ENCODE results near the gene BNC2.

Gene BNC2

GRCh38 chr9:16869882-16870595, 431 bp downstream of the BNC2 start:
- DNase-seq (ENCODE audit: low read depth in 2 of 2, low spot score in 1 of 2), result no peak

- no peak for DNase-seq (ENCODE audit: low read depth in 2 of 2, low spot score in 1 of 2)
Observed at GRCh38 chr9:16869131-16869881, 1.2 kb downstream of the BNC2 start.

DNA sequence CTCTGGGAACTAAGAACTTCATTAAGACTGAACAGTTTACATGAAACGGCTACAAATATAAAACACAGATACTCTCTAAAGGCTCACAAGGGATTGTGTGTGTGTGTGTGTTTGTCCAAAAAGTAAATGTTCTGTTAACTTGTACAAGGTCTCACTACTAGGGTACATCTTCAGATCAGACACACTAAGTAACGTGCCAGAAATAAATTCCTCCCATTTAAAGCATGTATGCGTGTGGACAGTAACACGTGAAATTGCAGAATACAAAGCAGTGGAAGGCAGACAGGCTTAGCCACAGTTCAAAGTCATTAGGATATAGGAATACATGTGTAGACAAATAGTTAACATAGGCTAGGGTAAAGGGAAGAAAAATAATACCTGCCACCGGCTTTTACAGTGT, 1.8 kb downstream of the BNC2 start:
- DNase-seq (ENCODE audit: low read depth in 2 of 2, low spot score in 1 of 2), result no peak

GRCh38 chr9:16867576-16868311, 2.7 kb downstream of the BNC2 start:
- no peak for DNase-seq (ENCODE audit: low read depth in 2 of 2, low spot score in 1 of 2)

DNA sequence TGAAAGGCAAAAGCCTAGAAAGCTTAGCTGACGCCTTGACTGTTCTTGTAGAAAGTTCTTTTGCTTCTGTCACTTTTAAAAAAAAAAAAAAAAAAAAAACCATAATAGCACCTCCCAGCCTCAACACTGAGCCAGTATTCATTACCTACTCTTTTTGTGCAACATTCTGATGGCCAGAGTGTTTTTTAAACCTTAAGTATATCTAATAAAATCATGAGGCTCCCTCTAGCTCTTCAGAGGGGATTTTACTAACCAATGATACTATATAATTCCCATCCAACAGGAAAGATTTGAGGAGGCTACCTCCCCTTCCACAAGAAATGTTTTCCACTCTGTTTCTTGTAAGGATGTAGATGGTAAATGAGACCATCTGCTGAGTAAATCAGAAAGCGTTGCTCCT, 3.9 kb downstream of the BNC2 start:
- DNase-seq (ENCODE audit: low read depth in 2 of 2, low spot score in 1 of 2), result no peak

GRCh38 chr9:16864649-16865434, 5.6 kb downstream of the BNC2 start:
- no peak for DNase-seq (ENCODE audit: low read depth in 2 of 2, low spot score in 1 of 2)

DNA sequence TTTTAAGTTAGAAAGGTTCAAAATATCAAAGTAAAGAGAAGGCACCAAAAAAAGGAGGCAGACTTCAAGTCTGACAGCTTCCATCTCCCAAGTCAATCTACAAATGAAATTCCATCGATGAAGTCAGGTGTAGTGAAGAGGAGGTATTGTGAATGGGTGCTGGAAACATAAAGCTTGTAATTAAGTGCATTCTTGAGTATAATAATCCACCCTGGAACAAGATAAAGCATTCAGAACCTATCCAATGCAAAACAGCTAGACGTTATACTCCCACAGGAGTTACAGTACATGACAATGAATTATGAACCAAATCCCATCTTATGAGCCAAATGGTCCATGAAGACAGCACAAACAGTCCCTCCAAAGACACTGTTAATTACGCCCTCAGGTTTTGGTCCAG, 22.3 kb downstream of the BNC2 start:
- DNase-seq (ENCODE audit: low read depth in 2 of 2, low spot score in 1 of 2), result no peak

DNA sequence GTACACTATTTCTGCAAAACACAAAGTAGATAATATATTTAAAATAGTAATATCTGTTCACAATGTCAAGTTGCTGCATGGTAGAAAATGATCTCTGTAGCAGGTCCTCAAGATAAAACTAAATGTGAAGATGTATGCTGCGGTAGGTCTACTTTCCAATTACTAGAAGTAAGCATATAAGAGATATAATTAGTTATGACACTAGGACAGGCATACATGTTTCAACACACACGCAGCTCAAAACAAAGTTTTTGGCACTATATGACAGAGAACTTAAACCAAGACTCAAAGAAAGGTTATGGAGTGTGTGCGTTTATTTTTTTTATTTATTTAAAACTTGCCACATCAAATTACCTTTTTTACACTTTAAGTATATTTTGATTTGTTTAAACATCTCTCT, 23.5 kb downstream of the BNC2 start:
- no peak for DNase-seq (ENCODE audit: low read depth in 2 of 2, low spot score in 1 of 2)

GRCh38 chr9:16846367-16846766, 24.1 kb downstream of the BNC2 start:
- no peak for DNase-seq (ENCODE audit: low read depth in 2 of 2, low spot score in 1 of 2)

GRCh38 chr9:16834817-16835216, 35.7 kb downstream of the BNC2 start:
- no peak for DNase-seq (ENCODE audit: low read depth in 2 of 2, low spot score in 1 of 2)

GRCh38 chr9:16833296-16833835, 37.1 kb downstream of the BNC2 start:
- DNase-seq (ENCODE audit: low read depth in 2 of 2, low spot score in 1 of 2), result no peak

- DNase-seq (ENCODE audit: low read depth in 2 of 2, low spot score in 1 of 2), result no peak
Observed at GRCh38 chr9:16832101-16832500, 38.4 kb downstream of the BNC2 start.

GRCh38 chr9:16830806-16831205, 39.7 kb downstream of the BNC2 start:
- no peak for DNase-seq (ENCODE audit: low read depth in 2 of 2, low spot score in 1 of 2)

DNA sequence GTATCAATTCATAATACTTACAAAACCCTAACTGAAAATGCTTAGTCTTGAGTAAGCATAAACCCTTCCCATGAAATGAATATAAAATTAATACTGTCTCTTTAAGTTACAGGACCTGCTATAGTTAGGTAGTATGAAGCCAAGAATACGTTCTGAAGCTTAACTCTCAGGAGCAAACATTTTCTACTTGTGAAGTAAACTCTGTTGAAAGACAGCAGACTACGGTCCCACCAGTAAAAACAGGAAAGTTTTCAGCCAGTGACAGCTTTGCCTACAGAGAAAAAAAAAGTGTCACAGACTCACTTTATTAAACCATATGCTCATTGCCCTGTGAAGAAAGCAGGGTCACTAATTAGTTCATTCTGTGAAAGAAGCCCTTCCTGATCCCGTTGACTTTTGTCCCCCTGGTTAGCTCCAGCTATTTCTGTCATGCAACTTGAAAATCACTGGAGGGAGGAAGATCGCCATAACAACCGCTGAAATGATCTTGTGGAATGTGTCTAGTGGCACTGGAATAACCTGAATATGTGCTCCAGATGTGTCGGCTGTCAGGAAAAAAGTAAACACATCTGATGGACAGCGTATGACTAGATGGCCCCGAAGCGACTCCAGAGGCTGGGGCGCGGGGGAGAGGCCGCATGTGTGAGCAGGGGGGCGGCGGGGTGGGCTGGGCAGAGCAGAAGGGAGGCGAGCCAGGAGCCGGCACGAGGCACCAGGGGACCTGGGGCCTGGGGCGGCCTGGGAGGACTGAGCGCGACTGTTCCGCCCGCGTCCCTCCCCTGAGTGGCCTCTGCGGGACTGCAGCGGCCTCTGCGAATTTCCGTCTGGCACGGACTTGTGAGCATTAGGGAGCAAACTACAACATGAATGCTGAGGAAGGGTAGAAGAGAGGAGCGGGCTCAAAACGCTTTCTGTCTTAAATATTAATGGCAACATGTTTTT, 41.9 kb downstream of the BNC2 start:
- DNase-seq (ENCODE audit: low read depth in 2 of 2, low spot score in 1 of 2), result no peak

- no peak for DNase-seq (ENCODE audit: low read depth in 2 of 2, low spot score in 1 of 2)
Observed at GRCh38 chr9:16825971-16826625, 44.4 kb downstream of the BNC2 start.

- no peak for DNase-seq (ENCODE audit: low read depth in 2 of 2, low spot score in 1 of 2)
Observed at GRCh38 chr9:16825331-16825725, 45.1 kb downstream of the BNC2 start.

- DNase-seq (ENCODE audit: low read depth in 2 of 2, low spot score in 1 of 2), result no peak
Observed at GRCh38 chr9:16824545-16825330, 45.7 kb downstream of the BNC2 start.

GRCh38 chr9:16823906-16824305, 46.6 kb downstream of the BNC2 start:
- DNase-seq (ENCODE audit: low read depth in 2 of 2, low spot score in 1 of 2), result no peak

GRCh38 chr9:16821344-16821743, 49.1 kb downstream of the BNC2 start:
- DNase-seq (ENCODE audit: low read depth in 2 of 2, low spot score in 1 of 2), result no peak

Measured in stimulated activated CD8-positive, alpha-beta memory T cell treated with anti-CD3 and anti-CD28 coated beads, Interleukin-4, amount 100 ng/mL, for 1 hour (primary cell).